Measurements from ENCODE around the gene CDKN2AIP.

The CDKN2AIP gene

GRCh38 chr4:183402771-183403170, 41.7 kb upstream of the CDKN2AIP start:
- no peak for DNase-seq (ENCODE audit: low read depth in 1 of 2, low spot score in 1 of 2)
- H3K27ac ChIP-seq (replicated peaks) = no peak overlapping the region
- no peak for TF ChIP-seq SPI1 (IDR thresholded peaks at IDR 0.05; ENCODE audit: borderline replicate concordance, low read depth)
- no peak for TF ChIP-seq CTCF (IDR thresholded peaks at IDR 0.05; ENCODE audit: insufficient read depth, low read length)
- no peak for TF ChIP-seq GABPA (IDR thresholded peaks at IDR 0.05; ENCODE audit: low read depth)
- TF ChIP-seq REST (IDR thresholded peaks at IDR 0.05; ENCODE audit: insufficient replicate concordance, low read depth) = no peak
- no peak for TF ChIP-seq POLR2AphosphoS5 (IDR thresholded peaks at IDR 0.05; ENCODE audit: low read depth)
- no peak overlapping the region for H3K4me3 ChIP-seq (replicated peaks; ENCODE audit: insufficient read depth, low read length)
- H3K27me3 ChIP-seq (ENCODE audit: insufficient read depth, poor library complexity, severe bottlenecking) = no peaks in the 10 kb centered on the region

GRCh38 chr4:183403486-183403885, 41.0 kb upstream of the CDKN2AIP start:
- H3K27me3 ChIP-seq (ENCODE audit: insufficient read depth, poor library complexity, severe bottlenecking) = no peaks in the 10 kb centered on the region
- H3K27ac ChIP-seq (replicated peaks) = no peak overlapping the region
- TF ChIP-seq REST (IDR thresholded peaks at IDR 0.05; ENCODE audit: insufficient replicate concordance, low read depth) (no peak), POLR2AphosphoS5 (IDR thresholded peaks at IDR 0.05; ENCODE audit: low read depth) (no peak), GABPA (IDR thresholded peaks at IDR 0.05; ENCODE audit: low read depth) (no peak)
- no peak for DNase-seq (ENCODE audit: low read depth in 1 of 2, low spot score in 1 of 2)
- H3K4me3 ChIP-seq (replicated peaks; ENCODE audit: insufficient read depth, low read length) = no peak overlapping the region

GRCh38 chr4:183403961-183404360, 40.5 kb upstream of the CDKN2AIP start:
- no peak for DNase-seq (ENCODE audit: low read depth in 1 of 2, low spot score in 1 of 2)
- no peak overlapping the region for H3K27ac ChIP-seq (replicated peaks)
- H3K4me3 ChIP-seq (replicated peaks; ENCODE audit: insufficient read depth, low read length) = no peak overlapping the region
- TF ChIP-seq SPI1 (IDR thresholded peaks at IDR 0.05; ENCODE audit: borderline replicate concordance, low read depth) (no peak), POLR2AphosphoS5 (IDR thresholded peaks at IDR 0.05; ENCODE audit: low read depth) (no peak), REST (IDR thresholded peaks at IDR 0.05; ENCODE audit: insufficient replicate concordance, low read depth) (no peak), CTCF (IDR thresholded peaks at IDR 0.05; ENCODE audit: insufficient read depth, low read length) (no peak), GABPA (IDR thresholded peaks at IDR 0.05; ENCODE audit: low read depth) (no peak)
- no peaks in the 10 kb centered on the region for H3K27me3 ChIP-seq (ENCODE audit: insufficient read depth, poor library complexity, severe bottlenecking)

- Histone ChIP-seq H3K27me3 (ENCODE audit: insufficient read depth, poor library complexity, severe bottlenecking) (no peaks in the 10 kb centered on the region), H3K27ac (replicated peaks) (no peak overlapping the region), H3K4me3 (replicated peaks; ENCODE audit: insufficient read depth, low read length) (no peak overlapping the region)
- TF ChIP-seq GABPA (IDR thresholded peaks at IDR 0.05; ENCODE audit: low read depth) = no peak
- no peak for TF ChIP-seq SPI1 (IDR thresholded peaks at IDR 0.05; ENCODE audit: borderline replicate concordance, low read depth)
- TF ChIP-seq REST (IDR thresholded peaks at IDR 0.05; ENCODE audit: insufficient replicate concordance, low read depth) = no peak
- TF ChIP-seq CTCF (IDR thresholded peaks at IDR 0.05; ENCODE audit: insufficient read depth, low read length) = no peak
- TF ChIP-seq POLR2AphosphoS5 (IDR thresholded peaks at IDR 0.05; ENCODE audit: low read depth) = no peak
- no peak for DNase-seq (ENCODE audit: low read depth in 1 of 2, low spot score in 1 of 2)
These were observed 39.1 kb upstream of the CDKN2AIP start for GRCh38 chr4:183405303-183405702.

Measured in HL-60 (cell line).